ENCODE measurements around the gene ANKFN1. TPM values are rescaled to one million over a fixed set of nuclear protein-coding genes. Genes with fewer than 3 reads are reported as not detected.

Gene ANKFN1
- total RNA-seq, 2 donors from 2014 or later = 3.0 to 7.3 TPM

DNA sequence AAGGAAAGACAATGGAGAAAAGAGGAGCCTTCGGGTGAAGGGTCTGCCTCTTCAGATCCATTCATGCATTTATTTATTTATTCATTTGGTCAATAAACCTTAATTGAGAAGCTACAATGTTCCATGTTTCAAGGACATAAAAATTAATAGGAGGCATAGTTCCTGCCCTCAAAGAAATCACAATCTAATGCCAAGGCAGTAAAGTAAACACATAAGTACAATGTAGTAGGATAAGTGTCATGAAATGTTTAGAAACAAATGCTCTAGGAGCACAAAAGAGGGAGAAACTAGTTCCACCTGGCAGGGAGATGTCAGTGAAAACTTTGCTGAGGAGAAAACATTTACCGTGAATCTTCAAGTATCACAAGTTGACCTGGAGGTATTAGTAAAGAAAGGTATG, 336.7 kb downstream of the ANKFN1 start:
- no peak for DNase-seq (ENCODE audit: low spot score)
- Histone ChIP-seq H3K4me1 (replicated peaks) (peaks cover 6% of the 10 kb centered on the region), H3K9me3 (no peaks in the 10 kb centered on the region), H3K27me3 (replicated peaks; ENCODE audit: insufficient read depth) (no peaks in the 10 kb centered on the region), H3K36me3 (no peaks in the 10 kb centered on the region), H3K4me3 (no peak overlapping the region), H3K27ac (no peak overlapping the region)
- intact Hi-C loops (cut with DNase I) = no loop called here
- TF ChIP-seq, protein P1, sequence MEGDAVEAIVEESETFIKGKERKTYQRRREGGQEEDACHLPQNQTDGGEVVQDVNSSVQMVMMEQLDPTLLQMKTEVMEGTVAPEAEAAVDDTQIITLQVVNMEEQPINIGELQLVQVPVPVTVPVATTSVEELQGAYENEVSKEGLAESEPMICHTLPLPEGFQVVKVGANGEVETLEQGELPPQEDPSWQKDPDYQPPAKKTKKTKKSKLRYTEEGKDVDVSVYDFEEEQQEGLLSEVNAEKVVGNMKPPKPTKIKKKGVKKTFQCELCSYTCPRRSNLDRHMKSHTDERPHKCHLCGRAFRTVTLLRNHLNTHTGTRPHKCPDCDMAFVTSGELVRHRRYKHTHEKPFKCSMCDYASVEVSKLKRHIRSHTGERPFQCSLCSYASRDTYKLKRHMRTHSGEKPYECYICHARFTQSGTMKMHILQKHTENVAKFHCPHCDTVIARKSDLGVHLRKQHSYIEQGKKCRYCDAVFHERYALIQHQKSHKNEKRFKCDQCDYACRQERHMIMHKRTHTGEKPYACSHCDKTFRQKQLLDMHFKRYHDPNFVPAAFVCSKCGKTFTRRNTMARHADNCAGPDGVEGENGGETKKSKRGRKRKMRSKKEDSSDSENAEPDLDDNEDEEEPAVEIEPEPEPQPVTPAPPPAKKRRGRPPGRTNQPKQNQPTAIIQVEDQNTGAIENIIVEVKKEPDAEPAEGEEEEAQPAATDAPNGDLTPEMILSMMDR (IDR thresholded peaks at IDR 0.05) = no peak
- TF ChIP-seq POLR2AphosphoS5 (IDR thresholded peaks at IDR 0.05) = peak; percentile 69
- WGBS = 12% methylated on average over 2 of the region's 2 CpGs

DNA sequence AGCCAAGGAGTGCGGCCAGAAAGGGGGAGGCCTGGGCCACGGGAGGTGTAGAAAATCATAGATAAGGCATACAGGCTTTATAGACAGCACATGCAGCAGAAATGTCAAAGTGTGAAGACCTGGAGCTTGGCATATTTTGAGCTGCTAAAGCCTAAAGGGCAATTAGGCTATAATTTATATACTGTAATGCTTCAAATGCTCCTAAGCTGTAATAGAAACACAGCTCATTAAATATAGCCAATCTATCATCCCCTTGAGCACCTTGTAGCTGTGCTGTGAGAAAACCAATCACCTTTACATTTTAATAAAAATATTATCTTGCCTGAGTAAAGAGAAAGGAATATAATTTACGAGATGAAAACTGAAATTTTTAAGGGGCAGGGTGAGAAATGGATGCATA, 342.3 kb downstream of the ANKFN1 start:
- no peaks in the 10 kb centered on the region for H3K36me3 ChIP-seq
- 54% methylated on average over 3 of the region's 3 CpGs for WGBS
- no peaks in the 10 kb centered on the region for H3K27me3 ChIP-seq (replicated peaks; ENCODE audit: insufficient read depth)
- H3K4me1 ChIP-seq (replicated peaks) = peaks cover 2% of the 10 kb centered on the region
- no peak for DNase-seq (ENCODE audit: low spot score)
- TF ChIP-seq POLR2AphosphoS5 (IDR thresholded peaks at IDR 0.05) (no peak), POLR2A (IDR thresholded peaks at IDR 0.05) (no peak)
- no peak overlapping the region for H3K27ac ChIP-seq
- H3K9me3 ChIP-seq = no peaks in the 10 kb centered on the region
- intact Hi-C loops (cut with DNase I) = no loop called here
- no peak overlapping the region for H3K4me3 ChIP-seq

DNA sequence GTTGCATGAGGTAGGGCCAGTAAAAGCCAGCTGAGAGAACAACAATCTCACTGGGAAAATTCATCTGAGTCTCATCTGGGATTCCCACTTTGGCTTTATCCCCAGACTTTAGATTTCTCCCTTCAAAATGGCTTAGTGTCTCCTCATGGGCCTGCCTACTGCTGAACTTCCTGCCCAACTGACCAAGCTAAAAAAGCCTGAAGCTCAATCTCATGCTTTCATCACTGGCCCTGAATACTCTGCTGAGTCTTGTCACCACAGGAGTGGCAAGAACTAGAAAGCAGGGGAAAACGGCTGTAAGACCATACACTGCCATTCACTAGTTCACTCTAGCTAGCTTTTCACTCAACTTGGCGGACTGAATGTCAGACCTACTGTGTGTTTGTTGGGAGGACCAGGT, 343.9 kb downstream of the ANKFN1 start:
- no peaks in the 10 kb centered on the region for H3K27me3 ChIP-seq (replicated peaks; ENCODE audit: insufficient read depth)
- H3K4me3 ChIP-seq = no peak overlapping the region
- no peaks in the 10 kb centered on the region for H3K4me1 ChIP-seq (replicated peaks)
- no peak for TF ChIP-seq POLR2AphosphoS5 (IDR thresholded peaks at IDR 0.05)
- TF ChIP-seq, protein P1 (IDR thresholded peaks at IDR 0.05) = no peak
- no peak for TF ChIP-seq POLR2A (IDR thresholded peaks at IDR 0.05)
- WGBS = 86% methylated on average over 2 of the region's 2 CpGs
- no peak overlapping the region for H3K27ac ChIP-seq
- H3K36me3 ChIP-seq = no peaks in the 10 kb centered on the region
- H3K9me3 ChIP-seq = no peaks in the 10 kb centered on the region
- intact Hi-C loops (cut with DNase I) = no loop called here
- DNase-seq (ENCODE audit: low spot score) = no peak

DNA sequence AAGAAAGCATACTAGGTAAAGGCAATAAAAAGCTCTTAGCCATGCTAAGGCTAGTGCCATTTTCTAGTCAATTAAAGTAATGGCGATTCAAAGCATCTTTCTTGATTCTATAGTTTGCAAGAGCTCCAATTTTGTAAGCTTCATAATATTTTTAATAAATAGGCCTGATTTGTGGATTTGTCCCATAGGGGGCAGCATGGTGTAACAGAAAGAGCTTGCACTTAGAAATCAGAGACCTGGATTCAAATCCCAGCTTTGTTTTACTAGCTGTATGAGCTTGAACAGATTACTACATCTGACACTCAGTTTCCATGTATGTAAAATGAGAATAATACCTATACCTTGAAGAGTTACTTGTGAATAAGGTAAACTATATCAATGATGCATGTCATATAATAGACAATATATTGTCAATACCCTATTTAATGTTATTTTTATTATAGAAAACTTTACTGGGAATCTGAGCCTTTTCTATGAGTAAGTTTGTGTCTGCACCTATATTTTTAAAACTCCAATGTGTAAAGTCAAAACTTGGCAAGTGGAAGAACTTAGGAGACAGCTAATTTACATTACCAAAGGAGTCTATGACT, 346.6 kb downstream of the ANKFN1 start:
- Histone ChIP-seq H3K27ac (no peak overlapping the region), H3K36me3 (no peaks in the 10 kb centered on the region), H3K4me3 (no peak overlapping the region), H3K9me3 (no peaks in the 10 kb centered on the region), H3K4me1 (replicated peaks) (no peaks in the 10 kb centered on the region), H3K27me3 (replicated peaks; ENCODE audit: insufficient read depth) (no peaks in the 10 kb centered on the region)
- intact Hi-C loops (cut with DNase I) = loop anchor here (10.0 kb wide), 1 partner anchor 215 kb away; no protein-coding TSS in a partner anchor
- 86% methylated on average over 1 of the region's 1 CpG for WGBS
- no peak for DNase-seq (ENCODE audit: low spot score)
- TF ChIP-seq, protein P1 (IDR thresholded peaks at IDR 0.05) = peak in 1 of 4 experiments; percentile 8
- TF ChIP-seq POLR2AphosphoS5 (IDR thresholded peaks at IDR 0.05) = no peak
- TF ChIP-seq POLR2A (IDR thresholded peaks at IDR 0.05) = no peak

DNA sequence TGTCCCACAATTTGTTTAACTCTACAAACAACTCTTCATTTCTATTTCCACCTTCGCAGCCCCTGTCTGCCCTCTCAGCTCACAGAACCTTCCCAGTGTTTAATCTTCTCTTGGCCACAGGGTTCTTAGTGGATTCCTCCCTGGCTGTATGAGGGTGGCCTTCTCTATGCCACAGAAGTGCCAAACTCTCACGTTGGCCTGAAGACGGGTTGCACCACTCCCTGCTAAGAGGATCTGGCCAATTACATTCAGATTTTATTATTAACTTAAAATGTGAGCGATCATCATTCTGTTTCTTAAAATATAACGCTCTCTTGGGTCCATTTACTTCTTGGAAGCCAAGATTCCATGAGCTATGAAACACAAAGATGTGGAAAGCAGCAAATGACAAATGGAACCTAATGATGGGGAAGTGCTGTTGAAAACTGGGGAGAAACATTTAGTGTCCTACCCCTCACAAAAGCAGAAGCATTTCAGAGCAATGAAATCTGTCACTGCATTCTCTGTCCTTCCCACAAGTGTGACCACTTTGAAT, 348.9 kb downstream of the ANKFN1 start:
- no peaks in the 10 kb centered on the region for H3K9me3 ChIP-seq
- no peak overlapping the region for H3K4me3 ChIP-seq
- H3K4me1 ChIP-seq (replicated peaks) = no peaks in the 10 kb centered on the region
- no peak for TF ChIP-seq POLR2A (IDR thresholded peaks at IDR 0.05)
- TF ChIP-seq, protein P1 (IDR thresholded peaks at IDR 0.05) = no peak
- TF ChIP-seq POLR2AphosphoS5 (IDR thresholded peaks at IDR 0.05) = no peak
- no peaks in the 10 kb centered on the region for H3K36me3 ChIP-seq
- no peak for DNase-seq (ENCODE audit: low spot score)
- 68% methylated on average over 5 of the region's 5 CpGs for WGBS
- no peak overlapping the region for H3K27ac ChIP-seq
- intact Hi-C loops (cut with DNase I) = loop anchor here (10.0 kb wide), 1 partner anchor 213 kb away; no protein-coding TSS in a partner anchor
- no peaks in the 10 kb centered on the region for H3K27me3 ChIP-seq (replicated peaks; ENCODE audit: insufficient read depth)
